ENCODE results near the gene SSBP2. TPM values are rescaled to one million over a fixed set of nuclear protein-coding genes. Genes with fewer than 3 reads are reported as not detected.

SSBP2 gene
- total RNA-seq, 1 donor from 2014 or later: 85.8 TPM

DNA sequence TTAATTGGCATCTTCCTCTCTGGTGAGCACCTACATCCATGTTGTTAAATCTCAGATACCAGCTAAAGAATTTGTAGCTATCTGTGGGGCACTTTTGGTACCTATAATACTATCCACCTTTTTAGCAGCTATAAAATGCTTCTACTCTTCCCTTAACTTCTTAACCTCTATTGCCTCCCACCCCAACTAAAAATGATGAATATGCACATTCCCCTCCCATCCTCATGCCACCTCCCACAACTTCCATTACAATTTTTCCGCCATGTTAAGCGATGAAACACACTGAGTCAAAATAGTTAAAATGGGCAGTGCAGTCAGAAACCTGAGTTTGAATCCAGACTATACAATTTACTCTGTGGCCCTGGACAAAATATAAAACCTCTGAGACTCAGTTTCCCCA, 10.1 kb downstream of the SSBP2 start:
- H3K4me3 Mint-ChIP-seq: no peak overlapping the region
- H3K27me3 Mint-ChIP-seq (ENCODE audit: low read depth): no peaks in the 10 kb centered on the region
- no peak for DNase-seq (ENCODE audit: low spot score in 2 of 2, unreplicated experiment in 2 of 2)
- TF ChIP-seq, protein P1, sequence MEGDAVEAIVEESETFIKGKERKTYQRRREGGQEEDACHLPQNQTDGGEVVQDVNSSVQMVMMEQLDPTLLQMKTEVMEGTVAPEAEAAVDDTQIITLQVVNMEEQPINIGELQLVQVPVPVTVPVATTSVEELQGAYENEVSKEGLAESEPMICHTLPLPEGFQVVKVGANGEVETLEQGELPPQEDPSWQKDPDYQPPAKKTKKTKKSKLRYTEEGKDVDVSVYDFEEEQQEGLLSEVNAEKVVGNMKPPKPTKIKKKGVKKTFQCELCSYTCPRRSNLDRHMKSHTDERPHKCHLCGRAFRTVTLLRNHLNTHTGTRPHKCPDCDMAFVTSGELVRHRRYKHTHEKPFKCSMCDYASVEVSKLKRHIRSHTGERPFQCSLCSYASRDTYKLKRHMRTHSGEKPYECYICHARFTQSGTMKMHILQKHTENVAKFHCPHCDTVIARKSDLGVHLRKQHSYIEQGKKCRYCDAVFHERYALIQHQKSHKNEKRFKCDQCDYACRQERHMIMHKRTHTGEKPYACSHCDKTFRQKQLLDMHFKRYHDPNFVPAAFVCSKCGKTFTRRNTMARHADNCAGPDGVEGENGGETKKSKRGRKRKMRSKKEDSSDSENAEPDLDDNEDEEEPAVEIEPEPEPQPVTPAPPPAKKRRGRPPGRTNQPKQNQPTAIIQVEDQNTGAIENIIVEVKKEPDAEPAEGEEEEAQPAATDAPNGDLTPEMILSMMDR (IDR thresholded peaks at IDR 0.05; ENCODE audit: unreplicated experiment): no peak
- H3K4me1 Mint-ChIP-seq: peaks cover 3% of the 10 kb centered on the region
- H3K9me3 Mint-ChIP-seq: peaks cover 8% of the 10 kb centered on the region
- H3K27ac Mint-ChIP-seq: no peak overlapping the region
- peaks cover 7% of the 10 kb centered on the region for H3K36me3 Mint-ChIP-seq

DNA sequence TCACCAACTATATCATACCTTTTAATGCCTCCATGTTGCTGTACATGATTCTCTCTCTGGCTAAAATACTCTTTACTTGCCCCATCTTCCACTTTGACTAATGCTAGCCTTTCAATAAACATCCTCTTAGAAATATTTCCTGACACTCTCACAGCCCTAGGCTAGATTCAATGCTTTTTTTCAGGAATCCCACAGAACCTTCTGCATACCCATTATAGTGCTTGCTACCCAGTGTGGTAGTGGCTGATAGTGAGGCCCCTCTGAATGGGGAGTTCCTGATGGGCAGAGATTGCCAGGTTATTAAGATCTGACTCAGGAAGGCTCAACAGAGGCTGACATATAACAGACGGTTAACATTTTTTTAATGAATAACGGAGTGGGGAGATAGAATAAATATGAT, 11.6 kb downstream of the SSBP2 start:
- no peak for DNase-seq (ENCODE audit: low spot score in 2 of 2, unreplicated experiment in 2 of 2)
- H3K4me1 Mint-ChIP-seq: no peaks in the 10 kb centered on the region
- H3K27me3 Mint-ChIP-seq (ENCODE audit: low read depth): no peaks in the 10 kb centered on the region
- H3K27ac Mint-ChIP-seq: no peak overlapping the region
- TF ChIP-seq, protein P1 (IDR thresholded peaks at IDR 0.05; ENCODE audit: unreplicated experiment): no peak
- H3K36me3 Mint-ChIP-seq: peaks cover 7% of the 10 kb centered on the region
- no peak overlapping the region for H3K4me3 Mint-ChIP-seq
- H3K9me3 Mint-ChIP-seq: peaks cover 8% of the 10 kb centered on the region

DNA sequence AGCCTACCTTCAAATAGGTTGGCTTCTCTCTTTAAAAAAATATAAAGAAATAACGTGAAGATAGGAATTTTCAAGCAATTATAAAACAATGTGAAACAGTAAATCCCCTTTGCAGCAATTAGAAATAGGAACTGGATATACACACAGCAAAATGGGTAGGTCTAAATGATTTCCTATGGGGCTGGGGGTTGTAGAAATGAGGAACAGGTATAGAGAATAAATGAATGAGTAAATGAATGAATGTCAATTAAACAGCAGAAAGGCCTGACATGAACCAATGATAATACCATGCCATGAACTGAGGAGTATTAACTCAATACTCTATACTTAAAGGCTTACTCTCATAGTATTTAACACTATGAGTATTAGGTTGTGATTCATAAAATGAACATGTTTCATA, 21.6 kb downstream of the SSBP2 start:
- H3K4me1 Mint-ChIP-seq: peaks cover 7% of the 10 kb centered on the region
- no peak overlapping the region for H3K27ac Mint-ChIP-seq
- TF ChIP-seq, protein P1 (IDR thresholded peaks at IDR 0.05; ENCODE audit: unreplicated experiment): no peak
- no peak overlapping the region for H3K4me3 Mint-ChIP-seq
- H3K27me3 Mint-ChIP-seq (ENCODE audit: low read depth): no peaks in the 10 kb centered on the region
- H3K36me3 Mint-ChIP-seq: no peaks in the 10 kb centered on the region
- DNase-seq (ENCODE audit: low spot score in 2 of 2, unreplicated experiment in 2 of 2): no peak
- no peaks in the 10 kb centered on the region for H3K9me3 Mint-ChIP-seq

DNA sequence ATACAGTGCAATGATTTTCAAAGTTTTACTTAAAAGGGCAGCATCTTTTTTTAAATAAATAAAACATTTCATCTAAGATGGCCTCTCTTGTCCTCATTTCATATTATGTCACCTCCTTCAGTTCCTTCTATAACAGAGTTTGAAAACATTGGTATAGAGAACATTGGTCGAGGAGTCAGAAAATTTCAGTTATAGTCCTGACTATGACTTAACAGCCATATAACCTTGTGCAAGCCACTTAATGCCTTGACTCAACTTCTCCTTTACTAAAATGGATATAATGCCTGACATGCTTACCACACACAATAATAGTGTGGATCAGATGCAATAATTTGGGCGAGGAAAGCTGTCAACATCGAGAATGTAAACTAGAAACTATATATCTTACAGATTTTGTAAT, 22.6 kb downstream of the SSBP2 start:
- no peaks in the 10 kb centered on the region for H3K27me3 Mint-ChIP-seq (ENCODE audit: low read depth)
- TF ChIP-seq, protein P1 (IDR thresholded peaks at IDR 0.05; ENCODE audit: unreplicated experiment): no peak
- H3K36me3 Mint-ChIP-seq: no peaks in the 10 kb centered on the region
- no peak overlapping the region for H3K4me3 Mint-ChIP-seq
- H3K27ac Mint-ChIP-seq: no peak overlapping the region
- H3K4me1 Mint-ChIP-seq: peaks cover 7% of the 10 kb centered on the region
- no peak for DNase-seq (ENCODE audit: low spot score in 2 of 2, unreplicated experiment in 2 of 2)
- no peaks in the 10 kb centered on the region for H3K9me3 Mint-ChIP-seq

DNA sequence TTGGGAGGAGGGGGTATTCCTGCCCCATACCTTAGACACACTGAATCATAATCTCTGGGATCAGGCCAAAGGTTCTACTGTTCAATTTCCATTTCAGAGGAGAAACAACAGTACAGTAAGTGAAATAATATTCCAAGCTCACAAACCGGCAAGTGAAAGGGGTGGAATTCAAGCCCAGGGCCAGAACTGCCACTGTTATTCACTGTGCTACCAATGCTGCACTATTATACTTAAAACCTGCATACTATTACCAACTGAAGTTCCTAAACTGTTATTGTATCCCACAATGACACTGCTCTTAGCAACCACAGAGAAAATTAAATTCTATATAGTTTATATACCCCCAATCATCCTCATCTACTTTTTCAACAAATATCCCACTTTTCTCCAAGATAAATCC, 24.6 kb downstream of the SSBP2 start:
- DNase-seq (ENCODE audit: low spot score in 2 of 2, unreplicated experiment in 2 of 2): no peak
- Mint-ChIP-seq H3K4me3 (no peak overlapping the region), H3K4me1 (peaks cover 4% of the 10 kb centered on the region), H3K9me3 (no peaks in the 10 kb centered on the region), H3K27me3 (ENCODE audit: low read depth) (no peaks in the 10 kb centered on the region), H3K36me3 (no peaks in the 10 kb centered on the region), H3K27ac (no peak overlapping the region)
- TF ChIP-seq, protein P1 (IDR thresholded peaks at IDR 0.05; ENCODE audit: unreplicated experiment): no peak

DNA sequence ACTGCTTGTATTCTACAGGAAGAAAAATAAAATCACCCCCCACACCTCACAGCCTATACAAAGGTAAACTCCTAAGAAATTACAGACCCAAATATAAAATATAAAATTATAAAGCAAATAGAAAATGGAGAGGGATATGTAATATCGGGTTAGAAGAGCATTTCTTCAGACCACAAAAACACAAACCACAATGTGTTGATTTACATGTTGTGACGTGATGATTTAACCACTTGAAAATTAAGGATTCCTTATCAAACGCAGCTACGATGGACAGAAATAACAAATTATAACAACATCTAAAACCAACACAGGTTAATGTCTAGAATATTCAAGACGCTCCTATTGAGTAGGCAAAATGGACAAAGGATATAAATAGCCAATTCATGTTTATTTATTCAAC, 26.3 kb downstream of the SSBP2 start:
- no peak overlapping the region for H3K27ac Mint-ChIP-seq
- TF ChIP-seq, protein P1 (IDR thresholded peaks at IDR 0.05; ENCODE audit: unreplicated experiment): no peak
- DNase-seq (ENCODE audit: low spot score in 2 of 2, unreplicated experiment in 2 of 2): no peak
- no peaks in the 10 kb centered on the region for H3K27me3 Mint-ChIP-seq (ENCODE audit: low read depth)
- H3K36me3 Mint-ChIP-seq: no peaks in the 10 kb centered on the region
- H3K4me3 Mint-ChIP-seq: no peak overlapping the region
- peaks cover 17% of the 10 kb centered on the region for H3K4me1 Mint-ChIP-seq
- H3K9me3 Mint-ChIP-seq: no peaks in the 10 kb centered on the region

All from mesothelial cell of epicardium (in vitro differentiated cells).